Hematopoietic multipotent progenitor cell treated with erythropoietin and hydrocortisone succinate and interleukin-3 and kit ligand, for 17 days (in vitro differentiated cells): ENCODE results near the gene MAST1.
A peak's percentile ranks its signal among the peaks of the same experiment; 100 is the strongest.
"Not testable (repeated sequence)": the region's sequence is repeated elsewhere in the genome, so short reads cannot be mapped to it uniquely, and the experiment has no call there.

Experiments used
- DNase-seq: peaks from one replicate; pipeline ENCODE4 v3.0.0-alpha.2; 2015; ENCODE audit warnings: low spot score

The MAST1 gene

DNA sequence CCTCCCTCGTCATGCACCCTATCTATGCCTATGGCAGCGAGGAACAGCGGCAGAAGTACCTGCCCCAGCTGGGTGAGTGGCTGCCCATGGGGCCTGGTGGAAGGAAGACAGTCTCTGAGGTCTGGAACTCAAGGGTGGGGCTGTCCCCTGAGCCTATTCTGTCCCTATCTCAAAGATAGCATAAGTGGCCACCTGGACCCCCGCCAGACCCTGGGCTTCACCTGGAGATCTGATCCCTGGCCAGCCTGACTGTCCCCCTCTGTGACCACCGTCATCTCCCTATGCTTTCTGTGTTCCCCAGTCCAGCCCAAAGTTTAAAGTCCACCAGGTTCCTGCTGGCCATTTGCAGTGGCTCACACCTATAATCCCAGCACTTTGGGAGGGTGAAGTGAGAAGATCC lies 55.3 kb downstream of the MAST1 start:
- no peak for DNase-seq

- no peak for DNase-seq
Measured at GRCh38 chr19:12896460-12896859, 58.1 kb downstream of the MAST1 start.

DNA sequence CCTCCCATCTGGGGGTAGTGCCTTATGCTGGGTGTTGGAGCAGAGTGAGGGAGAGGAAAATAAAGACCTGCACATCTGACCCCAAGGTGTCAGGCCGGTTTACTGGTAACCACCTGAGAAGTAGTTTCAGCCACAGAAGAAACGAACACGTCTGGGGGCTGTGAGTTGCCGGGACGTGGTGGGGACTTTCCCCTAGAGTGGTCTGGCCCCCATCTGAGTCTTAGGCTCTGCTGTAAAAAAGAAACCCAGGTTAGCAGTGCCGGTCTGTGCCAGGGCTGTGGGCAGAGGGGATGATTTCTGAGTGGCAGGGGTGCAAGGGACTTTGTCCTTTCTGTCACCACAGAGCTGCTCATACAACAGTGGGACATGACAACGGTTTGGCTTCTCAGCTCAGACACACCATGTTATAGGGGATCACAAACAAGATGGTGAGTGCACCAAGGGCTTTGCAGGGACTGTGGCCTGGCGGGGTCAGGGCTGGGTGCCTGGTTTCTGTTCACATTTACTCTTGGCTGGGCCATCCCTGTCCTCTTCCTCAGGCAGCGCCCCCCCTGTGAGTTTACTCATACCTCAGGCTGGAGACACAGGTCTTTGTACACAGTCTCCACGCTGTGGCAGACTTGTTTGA lies 61.7 kb downstream of the MAST1 start:
- no peak for DNase-seq

- DNase-seq, result no peak
Measured at GRCh38 chr19:12907166-12907565, 68.9 kb downstream of the MAST1 start.

GRCh38 chr19:12912571-12912970 lies 74.3 kb downstream of the MAST1 start:
- no peak for DNase-seq

DNA sequence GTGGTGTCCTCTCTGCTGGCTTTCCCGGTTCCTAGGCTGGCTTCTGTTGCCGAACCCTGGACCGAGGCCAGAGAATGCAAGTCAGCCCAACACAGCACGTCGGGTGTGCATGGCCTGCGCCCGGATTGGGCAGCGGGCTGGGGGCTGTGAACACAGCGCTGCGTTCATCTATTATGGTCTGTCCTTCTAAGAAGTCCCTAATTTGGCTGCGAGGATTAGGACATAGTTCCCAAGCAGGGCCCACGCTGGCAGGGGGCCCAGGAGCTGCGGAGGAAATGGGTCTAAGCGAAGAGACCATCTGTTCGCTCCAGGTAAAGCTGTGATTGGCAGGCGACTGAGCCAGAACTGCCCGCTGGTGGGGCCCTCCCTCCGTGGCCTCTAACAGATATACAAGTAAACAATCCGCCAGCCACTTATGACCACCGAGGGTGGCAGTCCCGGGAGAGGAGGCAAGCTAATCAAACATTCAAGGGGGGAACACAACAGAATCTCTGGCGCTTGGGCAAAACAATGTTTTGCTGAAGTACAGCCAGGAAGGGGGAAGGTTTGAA lies 74.8 kb downstream of the MAST1 start:
- peak; percentile 49 for DNase-seq

- DNase-seq, result no peak
Measured at GRCh38 chr19:12913851-12914690, 75.8 kb downstream of the MAST1 start.

GRCh38 chr19:12915860-12916259 lies 77.5 kb downstream of the MAST1 start:
- DNase-seq, result not testable (repeated sequence)

- DNase-seq, result no peak
Measured at GRCh38 chr19:12918253-12918652, 79.9 kb downstream of the MAST1 start.

GRCh38 chr19:12921047-12921446 lies 82.7 kb downstream of the MAST1 start:
- no peak for DNase-seq

GRCh38 chr19:12922959-12923358 lies 84.6 kb downstream of the MAST1 start:
- no peak for DNase-seq
